Kasumi-1 (cell line): ENCODE results near the gene YBX1.
"Not testable (repeated sequence)": the region's sequence is repeated elsewhere in the genome, so short reads cannot be mapped to it uniquely, and the experiment has no call there.

ENCODE experiments used
- DNase-seq, 2 experiments: peaks; one replicate each; lab custom pipeline; 2025; lab: John Stamatoyannopoulos, UW

YBX1 gene

DNA sequence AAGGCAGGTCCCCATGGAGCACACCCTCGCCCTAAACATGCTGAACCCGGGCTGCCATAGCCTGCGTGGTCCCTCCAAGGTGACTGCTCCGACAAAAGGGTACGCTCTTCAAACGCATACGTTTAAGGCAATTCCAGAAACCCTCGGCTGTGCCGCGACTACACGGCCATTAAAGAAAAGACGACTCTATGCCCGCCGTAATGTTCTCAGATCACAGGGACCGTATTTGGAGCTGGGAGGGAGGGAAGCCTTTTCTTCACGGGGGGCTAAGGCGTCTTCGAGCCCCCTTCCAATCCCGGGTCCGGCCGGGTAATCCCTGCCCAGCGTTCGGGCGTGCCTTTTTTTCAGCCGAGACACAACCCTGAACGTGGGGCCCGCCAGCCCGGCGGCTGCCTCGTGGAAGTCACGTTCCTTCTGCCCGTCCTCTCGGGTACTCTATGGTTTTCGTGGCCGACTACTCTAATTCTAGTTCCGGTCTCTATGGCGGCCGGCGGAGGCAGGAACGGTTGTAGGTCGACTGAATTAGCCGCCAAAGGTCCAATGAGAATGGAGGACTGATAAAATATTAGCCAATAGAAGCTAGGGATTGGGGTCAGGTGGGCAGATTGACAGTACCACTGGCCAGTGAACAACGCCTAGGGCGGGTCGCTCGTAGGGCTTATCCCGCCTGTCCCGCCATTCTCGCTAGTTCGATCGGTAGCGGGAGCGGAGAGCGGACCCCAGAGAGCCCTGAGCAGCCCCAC is at the start of gene YBX1:
TSS of gene YBX1 (plus strand) at position 678 of the 743 bp plus-strand sequence. CDS start 148 bp downstream, outside the sequence.
- peak; percentile 99 for DNase-seq

DNA sequence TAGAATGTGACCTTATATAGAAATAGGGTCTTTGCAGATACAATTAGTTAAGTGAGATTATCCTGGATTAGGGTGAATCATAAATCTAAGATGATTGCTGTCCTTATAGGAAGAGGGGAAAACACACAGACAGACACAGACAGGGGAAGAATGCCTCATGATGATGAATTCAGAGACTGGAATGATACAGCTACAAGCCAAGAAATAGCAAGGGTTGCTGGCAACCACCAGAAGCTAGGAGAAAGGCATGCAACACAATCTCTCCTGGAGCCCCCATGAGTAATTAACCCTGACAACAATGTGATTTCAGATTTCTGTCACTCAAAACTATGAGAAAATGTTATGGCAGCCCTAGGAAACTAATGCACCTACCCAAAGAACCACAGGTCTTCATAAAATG is 43.1 kb upstream of the YBX1 start:
- no peak for DNase-seq

DNA sequence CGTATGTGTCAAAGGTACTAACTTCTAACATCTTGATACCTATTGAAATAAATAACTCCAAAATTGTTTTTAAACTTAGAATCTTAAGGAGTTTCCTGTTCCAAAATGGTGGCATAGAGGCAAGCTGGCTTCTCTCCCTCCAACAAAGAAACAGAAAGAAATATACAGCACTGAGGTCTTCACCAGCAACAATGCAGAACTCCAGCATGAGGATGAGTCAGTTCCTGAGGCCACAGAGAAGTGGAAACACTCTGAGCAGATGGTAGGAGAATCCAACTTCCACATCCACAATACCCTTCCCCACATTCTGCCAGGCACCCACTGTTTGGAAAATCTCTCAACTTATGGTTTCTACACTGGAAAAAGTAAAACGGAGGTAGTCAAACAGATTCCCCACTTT is 36.2 kb upstream of the YBX1 start:
- DNase-seq = peak; percentile 75 to 78

DNA sequence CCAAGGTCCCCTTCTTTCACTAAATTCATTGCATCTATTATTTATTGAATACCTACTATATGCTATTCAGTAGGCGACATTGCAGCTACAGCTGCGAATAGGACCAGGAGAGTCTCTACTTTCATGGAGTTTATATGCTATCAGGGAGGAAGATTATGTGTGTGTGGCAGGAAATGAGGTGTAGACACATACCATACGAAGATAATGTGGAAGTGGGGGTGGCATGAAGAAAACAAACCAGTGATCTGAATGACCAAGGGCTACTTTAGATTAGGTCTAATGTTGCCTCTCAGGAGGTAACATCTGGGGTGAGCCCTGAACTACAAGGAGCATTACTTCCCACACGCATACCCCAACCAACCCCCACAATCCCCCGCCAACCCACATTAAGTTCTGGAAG is 25.0 kb upstream of the YBX1 start:
- peak; percentile 18 to 23 for DNase-seq

DNA sequence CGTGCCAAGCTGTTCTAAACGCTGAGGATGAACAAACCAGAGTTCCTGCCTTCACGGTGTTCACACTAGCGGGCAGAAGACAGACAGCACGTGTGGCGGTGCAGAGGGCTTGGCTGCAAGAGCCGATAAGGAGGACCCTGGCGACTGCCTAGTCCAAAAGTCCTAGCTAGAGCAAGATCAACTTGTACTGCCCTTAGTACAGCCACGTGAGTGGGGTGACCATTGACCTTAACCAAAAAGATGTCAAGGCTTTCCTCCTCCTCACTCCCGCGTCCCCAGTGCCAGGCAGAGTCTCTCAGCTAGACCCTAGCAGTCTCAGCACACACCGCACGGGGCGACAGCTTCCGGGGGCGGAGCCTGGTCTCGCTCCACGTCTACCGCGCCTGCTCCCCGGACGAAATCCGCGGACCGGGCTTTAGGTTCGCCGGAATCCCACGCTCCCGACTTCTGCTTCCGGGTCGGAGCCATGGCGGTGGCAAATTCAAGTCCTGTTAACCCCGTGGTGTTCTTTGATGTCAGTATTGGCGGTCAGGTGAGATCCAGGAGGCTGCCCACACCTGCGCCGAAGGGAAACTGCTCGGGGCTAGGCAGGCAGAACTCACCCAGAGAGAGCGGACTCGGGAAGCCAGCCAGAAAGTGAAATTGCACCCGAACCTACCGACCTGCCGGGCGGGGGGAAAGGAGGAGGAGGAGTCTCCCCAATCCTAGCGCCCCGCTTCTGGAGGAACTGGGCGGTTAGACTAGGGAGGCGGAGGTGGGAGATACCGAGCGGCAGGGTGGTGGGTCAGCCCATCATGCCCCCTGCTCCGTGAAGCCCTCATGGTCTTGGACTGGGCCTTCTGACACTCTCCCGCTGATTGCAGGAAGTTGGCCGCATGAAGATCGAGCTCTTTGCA is 24.0 kb upstream of the YBX1 start, which contains the start of gene PPIH:
TSS of gene PPIH (plus strand) at position 443 of the 896 bp plus-strand sequence. CDS start at position 467, 24 bp downstream.
- peak; percentile 93 to 97 for DNase-seq

DNA sequence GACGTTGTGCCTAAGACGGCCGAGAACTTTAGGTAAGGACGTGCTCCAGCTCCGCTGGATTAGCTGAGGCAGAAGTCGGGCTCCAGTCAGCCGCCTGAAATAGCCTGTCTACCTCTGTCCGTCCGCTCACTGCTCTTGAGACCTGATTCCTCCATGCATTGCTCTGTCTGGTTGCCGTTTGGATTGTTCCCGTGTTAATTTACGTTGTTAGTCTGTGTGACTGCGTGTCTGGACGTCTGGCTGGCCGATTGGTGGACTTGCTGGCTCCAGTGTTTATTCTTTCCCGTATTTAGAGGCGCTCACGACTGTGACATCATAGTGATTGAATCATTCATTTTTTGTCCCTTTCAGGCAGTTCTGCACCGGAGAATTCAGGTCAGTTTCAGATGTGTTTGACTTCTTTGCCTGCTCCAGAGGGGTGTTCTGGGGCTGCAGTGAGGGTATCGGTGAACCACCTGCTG is 23.3 kb upstream of the YBX1 start:
- no peak for DNase-seq

DNA sequence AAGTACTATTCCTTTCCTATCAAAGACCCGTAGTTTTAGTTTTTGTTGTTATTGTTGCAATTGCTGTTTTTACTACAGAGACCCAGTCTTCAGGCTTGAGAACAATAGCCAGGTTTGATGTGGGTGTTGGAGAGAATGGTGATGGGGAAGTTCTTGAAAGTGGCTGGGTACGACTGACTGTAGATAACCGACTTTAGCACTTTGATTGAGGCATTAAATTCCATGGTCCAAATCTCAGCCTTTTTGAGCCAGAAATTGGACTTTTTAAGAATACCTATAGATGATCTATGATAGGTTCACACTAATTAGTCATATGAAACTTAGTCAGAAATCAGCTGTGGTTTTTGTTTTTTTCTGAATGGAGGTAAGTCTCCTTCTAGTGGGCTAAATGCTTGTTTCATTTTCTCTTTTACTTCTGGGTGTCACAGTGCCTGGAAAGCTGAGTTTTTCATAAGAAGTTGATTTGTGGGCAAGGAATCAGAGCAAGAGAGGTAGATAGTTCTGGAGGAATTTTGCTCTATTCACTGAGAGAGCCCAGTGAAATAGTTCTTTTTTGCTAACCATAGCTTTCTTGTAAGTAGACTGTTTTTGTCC is 21.2 kb upstream of the YBX1 start:
- no peak for DNase-seq

DNA sequence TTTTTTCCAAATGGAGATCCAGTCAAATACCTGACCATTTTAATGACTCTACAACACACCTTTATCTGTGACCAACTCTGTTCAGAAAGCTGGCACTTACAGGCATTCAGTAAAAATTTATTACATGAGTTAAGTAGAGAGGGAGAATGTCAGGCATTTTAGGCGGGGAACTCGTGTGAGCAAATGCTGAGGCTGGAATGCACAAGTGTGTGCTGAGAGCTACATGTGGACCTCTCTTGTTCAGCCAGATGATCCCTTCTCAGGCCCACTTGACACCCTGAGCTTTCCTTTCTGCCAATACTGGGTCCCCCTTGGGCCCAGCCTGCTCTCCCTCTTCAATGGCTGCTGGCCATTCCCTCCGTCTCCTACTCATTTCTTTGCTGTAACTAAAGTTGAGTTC is 12.3 kb upstream of the YBX1 start:
- DNase-seq = no peak

DNA sequence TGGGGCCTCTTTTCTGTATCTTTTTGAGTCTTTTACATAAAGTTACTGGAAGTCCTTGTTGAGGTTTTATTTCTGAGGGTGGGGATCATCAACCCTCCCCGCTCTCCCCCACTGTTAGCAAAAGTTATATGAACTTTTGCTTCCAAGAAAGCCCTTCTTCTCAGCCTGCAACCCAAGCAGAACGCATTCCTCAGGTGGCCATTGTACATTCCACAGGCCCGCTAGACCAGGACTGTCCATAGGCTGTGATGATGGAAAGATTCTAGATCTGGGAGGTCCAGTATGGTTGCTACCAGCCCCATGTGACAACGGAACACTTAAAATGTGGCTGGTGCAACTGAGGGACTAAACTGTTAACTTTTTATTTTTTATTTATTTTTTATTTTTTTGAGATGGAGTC is 11.8 kb upstream of the YBX1 start:
- DNase-seq = no peak

DNA sequence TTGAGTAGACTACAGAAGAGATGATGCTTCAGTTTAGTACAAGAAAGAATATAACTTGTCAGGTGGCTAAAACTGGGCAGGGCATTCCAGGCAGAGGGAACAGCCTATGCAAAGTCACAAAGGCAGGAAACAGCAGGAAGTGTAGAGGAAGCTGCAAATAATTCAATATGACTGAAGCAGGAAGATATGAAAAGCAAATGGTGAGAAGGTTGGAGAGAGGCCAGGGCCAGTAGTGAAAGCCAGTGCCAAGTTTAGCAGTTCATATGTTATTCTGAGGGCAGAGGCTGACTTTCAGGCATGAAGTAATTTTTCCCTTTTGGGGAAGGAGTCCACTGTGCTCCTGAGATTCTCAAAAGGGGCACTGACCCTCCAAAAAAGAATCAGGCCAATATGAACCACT is 8.0 kb upstream of the YBX1 start:
- DNase-seq = no peak

DNA sequence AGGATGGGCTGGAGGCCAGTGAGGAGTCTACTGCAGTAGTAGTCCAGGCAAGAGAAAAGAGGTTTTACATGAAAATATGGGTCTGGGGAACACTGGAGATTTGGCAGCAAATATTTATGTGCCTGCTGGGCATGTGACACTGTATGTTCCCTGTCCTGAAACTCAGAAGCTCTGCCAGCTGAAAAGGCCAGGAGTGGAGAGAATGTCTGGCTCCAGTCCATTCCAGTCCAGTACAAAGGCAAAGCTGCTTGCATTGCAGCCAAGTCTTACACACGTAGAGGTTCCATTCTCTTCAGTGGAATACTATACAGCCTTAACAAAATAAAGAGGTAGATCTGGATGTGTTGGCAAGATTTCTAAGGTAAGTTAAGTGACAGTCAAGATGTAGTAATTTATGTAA is 7.5 kb upstream of the YBX1 start:
- no peak for DNase-seq

DNA sequence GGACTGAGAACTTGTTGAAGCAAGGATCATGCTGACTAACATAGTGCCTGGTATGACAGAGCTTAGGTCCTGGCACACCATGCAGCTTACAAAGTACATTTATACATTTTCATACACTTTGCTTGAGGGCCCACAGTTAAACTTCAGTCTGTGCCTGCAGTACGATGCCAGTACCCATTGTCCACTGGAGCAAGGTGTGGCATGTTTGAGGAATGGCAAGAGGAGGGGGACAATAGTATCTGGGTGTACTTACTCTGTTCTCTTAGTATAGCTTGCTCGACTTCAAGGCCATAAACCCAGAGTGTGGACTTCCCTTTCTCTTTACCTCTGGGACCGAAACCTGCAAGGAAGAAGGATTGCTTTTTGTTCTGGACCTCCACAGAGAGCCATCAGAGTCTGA is 6.8 kb upstream of the YBX1 start:
- no peak for DNase-seq

DNA sequence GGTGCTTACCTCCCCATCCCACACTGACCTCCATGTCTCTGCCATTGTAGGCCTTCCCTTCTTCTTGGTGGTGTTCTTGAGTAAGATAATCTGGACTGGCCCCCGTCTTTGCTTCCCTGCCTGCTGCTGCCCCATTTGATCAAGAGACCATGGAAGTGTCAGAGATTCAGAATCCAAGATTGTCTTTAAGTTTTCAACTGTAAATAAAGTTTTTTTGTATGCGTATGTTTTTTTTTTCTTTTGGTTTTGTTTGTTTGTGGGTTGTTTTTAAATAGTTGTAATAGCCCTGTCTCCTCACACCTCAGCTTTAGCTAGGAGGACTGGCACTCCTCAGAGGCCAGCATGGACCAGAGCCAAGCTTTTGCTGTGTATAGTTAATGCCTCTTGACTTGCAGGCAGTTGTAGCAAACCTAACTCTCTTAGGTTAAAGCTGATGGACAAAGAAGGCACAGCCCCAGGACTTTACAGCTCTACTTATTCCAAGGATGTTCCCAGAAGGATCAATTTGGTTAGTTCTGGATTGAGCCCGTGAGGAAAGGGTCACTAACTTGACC is 5.6 kb upstream of the YBX1 start:
- DNase-seq = no peak

DNA sequence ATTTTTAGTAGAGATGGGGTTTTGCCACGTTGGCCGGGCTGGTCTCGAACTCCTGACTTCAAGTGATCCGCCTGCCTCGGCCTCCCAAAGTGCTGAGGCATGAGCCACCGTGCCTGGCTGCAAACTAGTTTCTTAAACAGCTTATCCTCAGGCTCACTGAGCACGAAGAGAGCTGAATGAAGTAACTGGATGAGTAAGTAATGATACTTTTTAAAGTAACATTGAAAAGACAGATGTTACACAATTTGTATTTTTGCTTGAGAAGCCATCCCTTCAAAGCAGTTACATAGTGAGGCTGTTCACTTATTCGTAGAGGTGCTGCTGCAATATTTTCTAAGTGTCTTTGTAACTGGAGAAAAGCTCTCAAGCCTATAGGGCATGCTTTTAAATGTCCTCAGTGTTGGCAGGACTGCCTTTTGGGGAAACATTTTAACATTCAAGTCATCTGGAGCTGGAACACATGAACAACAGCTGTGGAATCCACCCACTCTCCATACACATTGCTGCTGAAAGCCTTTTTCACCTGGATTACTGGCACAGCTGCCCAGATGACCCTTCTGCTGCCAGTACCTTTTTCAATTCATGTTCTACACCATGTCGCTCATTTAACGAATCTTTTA is 2.7 kb upstream of the YBX1 start:
- no peak for DNase-seq

DNA sequence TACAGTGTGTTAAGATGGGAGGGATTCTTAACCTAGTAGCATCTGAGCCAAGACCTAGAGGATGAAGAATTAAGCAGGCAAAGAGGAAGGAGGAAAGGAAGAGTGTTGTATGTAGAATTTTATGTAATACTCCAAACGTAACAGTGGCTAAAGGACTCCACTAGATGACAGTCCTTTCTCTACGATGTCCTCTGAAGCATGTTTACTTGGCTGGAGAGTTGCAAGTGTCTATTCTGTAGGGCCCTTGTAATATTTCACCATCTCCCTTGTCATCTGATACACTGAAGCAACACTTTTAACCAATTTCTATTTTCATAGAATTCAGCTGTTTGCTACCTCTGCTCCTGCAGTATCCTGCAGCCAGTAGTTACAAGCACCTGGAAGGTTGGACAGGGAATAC is 2.2 kb upstream of the YBX1 start:
- DNase-seq = peak in 1 of 2 experiments; percentile 14

DNA sequence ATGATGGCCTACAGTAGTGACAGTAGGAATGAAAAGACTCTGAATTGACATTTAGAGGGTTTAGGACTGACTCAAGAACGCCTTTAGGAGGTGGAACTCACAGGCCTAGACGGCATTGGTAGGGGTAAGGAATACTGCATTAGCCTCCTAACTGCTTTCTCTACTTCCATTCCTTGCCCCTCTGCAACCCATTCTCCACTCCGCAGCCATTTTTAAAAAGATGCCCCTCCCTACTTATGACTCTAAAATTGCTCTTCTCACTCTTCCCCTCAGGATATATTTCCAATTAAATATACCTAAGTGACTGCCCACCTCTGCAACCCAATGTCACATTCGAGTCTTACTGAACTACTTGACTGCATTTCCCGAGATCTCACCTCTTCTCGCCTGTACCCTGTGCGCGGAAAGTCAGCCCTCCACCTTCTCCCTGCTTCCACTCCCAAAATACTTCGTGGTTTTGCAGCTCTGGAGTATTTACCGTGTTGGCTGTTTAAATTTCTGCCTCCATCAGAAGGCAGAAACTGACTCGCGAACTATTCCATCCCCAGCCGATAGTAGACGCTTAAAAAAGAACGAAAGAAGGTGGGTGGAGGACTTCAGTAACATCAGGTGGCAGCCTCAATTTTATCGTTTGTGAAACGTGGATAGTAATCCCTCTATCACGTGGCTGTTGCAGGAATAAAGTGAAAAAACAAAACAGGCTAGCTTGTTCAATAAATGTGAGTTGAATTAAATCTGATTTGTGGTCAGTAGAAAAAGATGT is 1.1 kb upstream of the YBX1 start:
- peak; percentile 41 to 55 for DNase-seq

DNA sequence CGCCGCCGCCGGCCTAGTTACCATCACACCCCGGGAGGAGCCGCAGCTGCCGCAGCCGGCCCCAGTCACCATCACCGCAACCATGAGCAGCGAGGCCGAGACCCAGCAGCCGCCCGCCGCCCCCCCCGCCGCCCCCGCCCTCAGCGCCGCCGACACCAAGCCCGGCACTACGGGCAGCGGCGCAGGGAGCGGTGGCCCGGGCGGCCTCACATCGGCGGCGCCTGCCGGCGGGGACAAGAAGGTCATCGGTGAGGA is 193 bp downstream of the YBX1 start:
- DNase-seq = not testable (repeated sequence)

DNA sequence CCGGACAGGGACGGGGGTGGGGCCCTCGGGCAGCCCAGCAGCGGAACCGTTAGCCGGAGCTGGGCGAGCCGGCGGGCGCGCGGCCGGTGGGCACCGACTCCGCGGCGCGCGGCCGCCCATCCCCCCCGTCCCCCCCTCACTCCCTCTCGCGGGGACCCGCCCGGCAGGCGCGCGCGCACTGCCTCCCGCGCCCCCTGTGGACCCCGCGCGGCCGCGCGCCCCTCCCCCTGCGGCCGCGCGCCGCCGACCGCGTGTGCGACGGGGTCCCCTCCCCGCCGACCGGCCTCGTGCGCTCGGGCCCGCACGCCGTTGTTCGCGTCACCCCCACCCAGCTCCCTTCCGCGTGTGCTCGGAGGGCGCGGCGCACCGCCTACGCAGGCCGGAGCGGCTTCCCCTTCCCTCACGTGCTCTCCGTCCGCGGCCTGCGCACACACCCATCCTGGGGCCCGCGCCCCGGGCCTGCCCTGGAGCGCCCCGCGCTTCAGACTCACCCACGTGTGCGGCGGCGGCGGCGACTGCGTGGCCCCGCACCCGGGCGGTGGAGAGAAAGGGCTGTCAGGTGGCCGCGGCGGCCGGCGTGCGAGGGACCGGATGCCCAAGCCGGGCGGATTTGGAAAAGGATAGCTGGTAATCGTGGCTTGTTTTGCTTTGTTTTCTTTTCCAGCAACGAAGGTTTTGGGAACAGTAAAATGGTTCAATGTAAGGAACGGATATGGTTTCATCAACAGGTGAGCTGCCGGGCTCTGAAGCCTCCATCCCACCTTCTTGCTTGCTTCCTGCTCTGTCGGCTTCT is 717 bp downstream of the YBX1 start:
- DNase-seq = peak; percentile 30 to 31

DNA sequence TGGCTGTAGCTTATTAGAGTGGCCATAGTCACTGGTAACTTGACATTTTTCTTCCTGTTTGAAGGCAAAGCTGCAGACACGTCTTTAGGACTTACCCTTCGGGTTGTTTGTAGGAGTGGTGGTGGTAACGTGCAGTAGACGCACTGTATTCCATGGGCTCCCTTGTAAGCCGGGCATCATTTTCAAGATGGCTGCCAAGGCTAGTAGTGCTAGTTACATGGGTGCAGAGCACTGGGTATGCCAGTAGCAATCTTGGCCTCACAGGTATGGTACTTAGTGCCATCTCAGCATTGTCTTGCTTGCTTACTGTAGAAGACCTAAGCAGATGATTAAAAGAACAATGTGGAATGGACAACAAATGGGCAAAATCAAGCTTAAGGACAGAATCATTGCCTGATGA is 1.9 kb downstream of the YBX1 start:
- DNase-seq = peak; percentile 15 to 25

DNA sequence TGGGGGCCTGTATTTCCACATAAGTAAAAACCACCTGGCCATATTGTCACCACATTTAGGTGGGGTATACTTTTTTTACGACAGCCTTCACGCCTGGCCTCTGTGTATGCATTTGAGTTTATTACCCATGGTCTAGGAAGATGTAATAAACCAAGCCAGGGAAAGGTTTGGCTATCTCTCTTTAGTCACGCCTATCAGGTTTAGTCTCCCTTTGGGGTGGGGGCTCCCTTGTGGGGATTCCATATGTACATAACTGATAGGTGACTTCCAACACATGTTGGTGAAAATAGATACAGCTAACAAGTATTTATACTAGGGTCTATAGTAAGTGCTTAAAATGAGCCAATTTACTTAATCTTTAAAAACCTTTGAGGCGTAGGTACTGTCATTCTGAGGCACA is 4.2 kb downstream of the YBX1 start:
- no peak for DNase-seq

DNA sequence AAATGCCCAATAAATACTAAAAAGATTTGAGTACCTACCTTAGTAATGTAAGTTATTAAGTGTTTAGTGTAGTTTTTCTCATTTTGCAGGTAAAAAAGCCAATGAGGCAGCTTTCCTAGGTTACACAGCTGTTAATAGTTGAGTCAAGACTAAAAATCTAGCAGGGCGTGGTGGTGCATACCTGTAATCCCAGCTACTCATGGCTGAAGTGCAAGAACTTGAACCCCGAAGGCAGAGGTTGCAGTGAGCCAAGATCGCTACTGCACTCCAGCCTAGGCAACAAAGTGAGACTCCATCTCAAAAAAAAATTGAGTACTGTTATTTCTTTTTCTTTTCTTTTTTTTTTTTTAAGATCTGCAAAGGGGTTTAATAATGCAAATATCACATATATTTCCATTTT is 7.7 kb downstream of the YBX1 start:
- DNase-seq = no peak
